ENCODE results near the gene PCNX3.

Gene PCNX3

DNA sequence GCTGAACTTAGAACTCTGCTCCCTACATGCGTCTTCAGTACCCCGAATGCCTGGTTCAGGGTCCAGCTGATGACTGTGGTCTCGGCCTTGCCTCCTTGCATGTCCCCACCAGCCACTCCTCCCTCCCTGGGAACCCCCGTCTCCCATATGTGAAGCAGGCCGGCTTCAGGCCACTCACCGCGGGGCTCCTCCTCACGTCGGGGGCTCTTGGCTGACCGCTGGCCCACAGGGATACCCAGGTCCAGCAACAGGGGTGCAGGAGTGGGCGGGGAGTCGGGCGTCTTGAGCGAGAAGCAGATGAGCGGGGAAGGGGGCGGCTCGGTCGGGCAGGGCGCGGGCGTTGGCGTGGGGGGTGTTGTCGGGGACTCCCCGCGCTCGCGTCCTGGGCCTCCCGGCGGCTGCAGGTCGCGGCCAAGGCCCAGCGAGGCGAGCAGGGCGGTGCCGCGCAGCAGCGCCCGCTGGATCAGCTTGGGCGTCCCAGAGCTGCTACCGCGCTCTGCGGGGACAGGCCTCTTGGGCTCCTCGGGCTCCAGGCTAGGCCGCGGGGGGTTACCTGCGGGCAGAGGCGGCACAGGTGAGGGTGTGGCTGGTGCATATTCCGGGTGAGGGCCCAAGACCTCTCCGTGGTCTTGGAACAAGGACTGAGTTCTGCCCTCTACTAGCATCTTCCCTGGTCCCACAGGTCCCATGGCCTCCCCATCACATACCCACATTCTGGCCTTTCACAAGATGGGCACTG is 16.2 kb upstream of the PCNX3 start:
- DNase-seq: no peak

DNA sequence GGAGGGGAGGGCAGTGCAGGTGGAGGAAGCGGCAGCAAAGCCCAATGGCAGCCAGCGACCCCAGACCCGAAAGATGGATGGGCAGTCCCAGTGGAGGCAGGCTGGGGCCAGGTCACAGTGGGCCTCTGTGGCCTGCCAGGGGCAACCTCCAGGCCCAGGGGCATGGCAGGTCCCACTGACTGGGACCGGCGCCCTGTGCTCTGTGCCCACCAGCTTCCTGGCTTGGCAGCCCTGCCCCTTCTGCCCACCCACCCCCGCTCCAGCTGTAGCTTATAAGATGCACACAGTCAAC is 15.7 kb upstream of the PCNX3 start:
- DNase-seq: no peak

DNA sequence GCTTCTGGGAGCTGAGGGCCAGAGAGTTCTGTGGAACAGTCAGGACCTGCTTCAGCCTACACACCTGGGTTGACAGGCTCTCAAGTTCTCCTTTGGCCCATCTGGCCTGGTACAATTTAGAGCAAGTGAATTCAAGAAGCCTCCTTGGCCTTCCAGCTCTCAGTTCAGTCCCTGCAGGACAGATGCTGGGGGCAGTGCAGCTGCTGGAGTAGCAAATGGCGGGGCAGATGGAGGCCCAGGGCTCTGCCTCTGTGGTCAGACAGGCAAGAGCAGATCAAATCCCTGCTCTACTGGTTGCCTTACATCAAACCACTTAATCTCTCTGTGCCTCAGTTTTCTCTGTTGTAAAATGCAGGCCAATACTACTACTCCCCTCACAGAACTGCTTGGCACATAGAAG is 11.3 kb upstream of the PCNX3 start:
- no peak for DNase-seq

DNA sequence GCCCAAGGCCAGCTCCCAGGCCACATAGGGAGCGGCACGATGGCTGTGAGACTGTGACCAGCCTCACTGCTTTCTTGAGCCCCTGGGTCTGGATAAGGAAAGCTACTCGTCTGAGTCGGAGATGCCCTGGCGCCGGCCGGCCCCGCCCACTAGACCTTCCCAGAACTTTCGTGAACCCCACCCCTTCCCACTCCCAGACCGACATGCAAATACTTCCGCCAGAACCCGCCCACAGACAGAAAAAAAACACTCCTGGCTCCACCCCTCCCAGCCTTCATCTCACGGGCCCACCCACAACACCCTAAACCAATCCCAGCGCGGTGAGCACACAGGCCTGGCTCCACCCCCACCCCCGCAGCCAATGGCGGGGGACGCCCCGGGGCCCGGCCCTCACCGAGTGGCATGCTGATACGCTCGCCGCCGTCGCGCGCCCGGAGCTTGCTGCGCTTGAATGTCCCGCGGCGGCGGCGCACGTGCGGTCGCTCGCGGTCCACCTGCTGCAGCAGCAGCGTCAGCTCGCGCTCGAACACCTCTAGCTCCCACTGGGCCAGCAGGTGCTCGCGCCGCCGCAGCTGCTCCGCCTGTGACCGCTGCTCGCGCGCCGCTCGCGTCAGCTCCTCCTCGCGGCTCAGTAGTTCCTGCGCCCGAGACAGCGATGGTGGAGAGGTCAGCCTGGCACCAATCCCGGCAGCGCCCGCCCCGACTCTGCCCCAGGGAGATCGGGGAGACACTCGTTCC is 8.5 kb upstream of the PCNX3 start:
- DNase-seq: no peak

DNA sequence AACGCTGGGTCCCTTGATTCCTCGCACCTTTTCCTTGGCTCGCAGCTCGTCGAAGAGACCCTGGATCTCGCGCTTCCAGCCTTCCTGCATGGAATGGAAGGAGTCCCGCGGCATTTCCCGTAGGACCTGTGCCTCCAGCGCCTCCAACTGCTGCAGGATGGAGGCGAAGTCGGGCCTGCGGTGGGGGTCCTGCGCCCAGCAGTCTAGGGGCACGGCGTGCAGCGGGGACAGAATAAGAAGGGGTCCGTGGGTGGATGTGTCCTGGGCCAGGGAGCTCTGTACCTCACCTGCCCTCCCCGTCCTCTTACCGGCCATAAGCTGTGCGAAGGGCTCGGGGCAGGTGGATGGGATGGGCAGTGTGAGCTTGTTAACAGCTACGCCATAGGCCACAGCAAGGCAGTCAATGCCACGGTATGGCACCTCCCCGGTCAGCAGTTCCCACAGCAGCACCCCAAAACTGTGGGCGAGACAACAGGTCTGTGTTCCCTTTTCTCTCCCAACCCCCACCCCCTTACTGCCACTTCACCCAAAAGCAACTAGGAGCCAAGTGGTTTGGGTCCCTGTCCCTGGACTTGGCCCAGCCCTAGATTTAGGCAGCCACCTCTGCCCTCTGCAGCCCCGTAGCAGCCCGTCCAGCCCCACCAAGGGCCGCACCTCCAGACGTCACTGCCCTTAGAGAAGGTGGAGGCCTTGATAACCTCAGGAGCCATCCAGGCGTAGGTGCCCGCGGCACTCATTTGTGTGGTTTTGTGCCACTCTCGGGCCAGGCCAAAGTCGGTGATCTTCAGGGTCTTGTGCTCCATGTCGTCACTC is 7.8 kb upstream of the PCNX3 start:
- no peak for DNase-seq

DNA sequence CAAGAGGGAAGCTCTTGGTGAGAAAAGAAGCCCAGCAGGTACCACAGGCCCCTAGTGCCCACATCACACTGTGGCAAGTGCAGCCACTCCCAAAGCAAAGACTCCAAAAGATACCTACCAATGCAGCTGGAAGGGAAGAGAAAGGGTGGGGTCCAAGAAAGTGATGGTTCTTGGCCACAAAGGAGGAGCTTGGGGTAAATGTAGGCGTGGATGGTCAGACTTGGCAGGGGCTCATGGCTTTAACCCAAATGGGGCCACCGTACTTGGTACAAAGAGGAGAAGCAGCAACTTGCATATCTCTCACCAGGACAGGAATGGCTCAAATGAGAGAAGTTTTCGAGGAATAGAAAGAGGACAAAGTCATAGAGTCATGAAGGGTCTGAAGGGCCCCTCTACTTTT is 6.3 kb upstream of the PCNX3 start:
- DNase-seq: no peak

DNA sequence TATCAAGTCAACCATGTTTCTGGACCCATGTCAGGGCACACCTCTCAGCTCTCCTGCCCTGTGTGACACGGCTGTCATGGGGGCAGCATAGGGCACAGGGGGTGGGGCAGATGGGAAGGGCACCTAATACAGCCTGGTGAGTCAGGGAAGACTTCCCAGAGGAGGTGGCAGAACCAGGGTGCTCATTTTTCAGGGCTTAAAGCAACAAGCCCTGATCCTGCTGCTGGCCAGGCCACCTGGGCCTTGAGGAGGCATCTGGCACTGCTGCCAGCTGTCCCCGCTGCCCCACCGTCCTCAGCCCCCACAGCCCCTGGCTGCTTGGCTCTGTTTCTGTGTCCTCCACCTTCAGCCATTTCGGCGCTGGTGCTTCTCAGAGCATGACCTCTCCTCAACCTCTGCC is 5.9 kb upstream of the PCNX3 start:
- DNase-seq: no peak

DNA sequence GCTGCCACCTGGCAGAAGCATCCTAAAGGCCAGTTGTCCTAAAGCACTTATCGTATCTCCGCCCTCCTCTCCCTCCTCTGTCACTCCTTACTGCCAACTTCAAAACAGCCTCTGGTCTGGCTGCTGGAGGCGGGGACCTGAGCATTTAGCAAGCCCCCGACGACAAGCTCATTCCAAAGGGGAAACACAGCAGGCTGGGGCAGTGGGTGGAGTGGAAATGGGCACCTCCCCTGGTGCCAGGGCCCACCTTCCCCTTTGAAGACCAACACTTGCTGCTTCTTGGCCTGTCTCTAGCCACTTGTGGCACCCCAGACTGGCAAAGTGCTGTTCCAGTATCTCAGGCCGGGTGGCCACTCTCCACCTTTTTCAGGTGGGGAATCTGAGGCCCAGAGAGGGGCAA is 5.2 kb upstream of the PCNX3 start:
- no peak for DNase-seq

DNA sequence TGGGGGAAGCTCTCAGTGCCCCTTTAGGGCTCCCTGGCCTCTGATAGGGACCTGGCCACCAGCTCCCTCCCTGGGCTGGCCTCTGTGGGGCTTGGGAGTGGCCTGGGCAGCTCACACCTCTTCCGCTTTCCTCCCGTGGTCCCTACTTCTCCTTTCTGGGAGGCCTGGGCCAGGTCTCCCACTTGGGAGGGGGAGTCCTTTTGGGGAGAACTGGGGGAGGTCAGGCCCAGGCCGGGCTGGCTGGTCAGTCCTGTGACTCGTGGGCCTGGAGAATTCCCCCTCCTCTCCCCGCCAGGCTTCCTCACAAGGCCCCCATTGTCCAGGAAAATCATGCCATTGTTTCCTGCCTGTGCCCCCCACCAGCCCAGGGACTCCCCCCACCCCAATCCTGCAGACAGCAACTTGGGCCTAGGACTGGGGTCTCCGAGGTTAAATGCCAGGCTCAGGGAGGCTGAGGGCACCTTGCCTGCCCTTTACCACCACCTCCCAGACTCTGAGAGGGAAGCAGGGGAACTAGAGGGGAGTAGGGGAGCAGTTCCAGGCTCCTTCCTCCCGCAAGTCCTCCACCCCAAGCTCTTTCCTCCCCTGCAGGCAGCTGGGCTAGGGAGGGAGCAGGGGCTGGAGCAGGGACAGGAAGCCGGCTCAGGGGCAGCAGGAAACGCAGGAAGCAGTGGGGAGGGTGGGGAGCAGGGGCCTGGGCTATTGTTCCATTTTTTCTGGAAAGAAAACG is 4.4 kb upstream of the PCNX3 start:
- DNase-seq: no peak

DNA sequence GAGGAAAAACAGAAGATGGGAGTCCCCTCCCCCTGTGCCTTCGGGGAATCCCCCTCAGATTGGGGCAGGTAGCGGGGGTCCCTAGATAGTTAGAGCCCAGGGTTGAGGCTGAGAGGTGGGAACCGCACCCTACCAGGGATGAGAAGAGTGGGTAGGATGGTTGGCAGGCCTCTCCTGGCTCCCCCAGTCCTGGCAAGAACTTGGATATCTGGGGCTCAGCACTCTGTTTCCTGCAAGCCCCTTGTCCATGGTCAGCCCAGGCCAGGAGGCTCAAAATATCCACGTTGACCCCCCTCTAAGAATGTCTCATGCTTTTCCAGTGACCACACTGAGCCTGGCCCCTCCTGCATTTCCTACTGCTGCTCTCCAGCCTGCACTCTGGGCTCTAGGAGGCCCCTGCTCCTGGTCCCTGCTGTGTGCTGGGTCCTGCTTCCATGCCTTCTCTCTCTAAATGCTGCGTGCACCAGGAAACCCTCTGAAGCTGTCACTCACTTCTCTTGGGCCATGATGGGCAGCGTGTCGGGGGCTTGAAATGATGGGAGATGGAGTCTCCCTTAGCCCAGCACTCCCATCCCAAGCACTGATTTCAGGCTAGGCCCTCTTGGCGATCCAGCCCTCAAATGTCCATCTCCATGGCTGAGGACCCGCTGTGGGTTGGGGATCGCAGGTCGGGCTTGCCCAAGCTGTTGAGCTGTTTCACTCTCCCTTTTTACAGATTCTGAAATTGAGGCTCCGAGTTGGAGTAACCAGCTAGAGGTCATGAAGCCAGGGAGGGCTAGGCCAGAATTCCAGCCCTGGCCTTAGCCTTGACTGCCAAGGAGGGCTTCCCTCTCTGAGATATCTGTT is 3.6 kb upstream of the PCNX3 start:
- DNase-seq: no peak

DNA sequence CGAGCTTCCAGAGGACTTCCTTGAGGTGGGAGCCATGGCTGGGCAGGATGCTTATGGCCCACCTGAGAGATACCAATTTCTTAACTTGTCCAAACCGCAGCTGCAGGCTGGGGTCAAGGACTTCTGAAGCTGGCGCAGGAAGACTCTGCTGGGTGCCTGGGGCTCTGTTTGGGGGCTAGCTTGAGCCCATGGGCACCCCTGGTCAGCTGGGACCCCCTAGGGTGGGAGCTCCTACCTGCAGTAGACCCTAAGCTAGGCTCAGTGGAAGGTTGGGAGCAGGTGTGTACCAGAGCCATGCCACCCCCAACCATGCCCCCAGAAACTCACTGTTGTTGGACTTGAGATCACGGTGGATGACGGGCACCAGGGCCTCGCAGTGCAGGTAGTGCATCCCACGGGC is 2.9 kb upstream of the PCNX3 start:
- no peak for DNase-seq

DNA sequence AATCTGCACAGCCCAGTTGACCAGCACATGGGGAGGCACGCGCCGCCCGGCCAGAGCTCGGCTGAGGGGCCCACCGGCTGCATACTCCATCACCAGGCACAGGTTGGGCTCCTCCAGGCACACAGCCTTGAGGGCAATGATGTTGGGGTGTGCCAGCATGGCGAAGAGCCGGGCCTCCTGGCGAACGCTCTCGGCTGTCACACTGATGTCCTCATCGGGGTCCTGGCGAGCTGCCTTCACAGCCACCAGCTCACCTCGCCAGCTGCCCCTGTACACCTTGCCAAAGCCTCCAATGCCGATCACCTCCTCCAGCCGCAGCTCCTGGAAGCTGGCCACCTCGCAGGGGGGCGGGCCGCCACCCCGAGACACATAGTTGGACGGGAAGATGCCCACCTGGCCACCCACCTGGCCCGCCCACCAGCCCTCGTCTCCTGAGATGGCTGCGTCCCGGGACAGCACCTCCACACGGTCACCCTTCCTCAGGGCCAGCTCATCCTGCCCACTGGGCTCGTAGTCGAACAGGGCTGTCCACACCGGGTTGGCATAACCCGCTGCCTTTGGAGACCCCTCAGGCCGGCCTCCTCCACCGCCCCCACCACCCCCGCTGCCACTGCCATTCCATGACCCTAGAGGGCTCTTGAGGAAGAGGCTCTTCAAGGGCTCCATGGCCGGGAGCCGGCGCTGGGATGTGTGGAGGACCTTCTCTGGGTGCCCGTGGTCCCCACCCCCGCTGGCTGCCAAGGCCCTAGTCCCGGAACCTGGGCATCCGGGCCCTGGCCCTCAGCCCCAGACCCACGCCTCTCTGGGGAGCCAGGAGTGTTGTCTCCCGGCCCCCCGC is 2.3 kb upstream of the PCNX3 start:
- no peak for DNase-seq

DNA sequence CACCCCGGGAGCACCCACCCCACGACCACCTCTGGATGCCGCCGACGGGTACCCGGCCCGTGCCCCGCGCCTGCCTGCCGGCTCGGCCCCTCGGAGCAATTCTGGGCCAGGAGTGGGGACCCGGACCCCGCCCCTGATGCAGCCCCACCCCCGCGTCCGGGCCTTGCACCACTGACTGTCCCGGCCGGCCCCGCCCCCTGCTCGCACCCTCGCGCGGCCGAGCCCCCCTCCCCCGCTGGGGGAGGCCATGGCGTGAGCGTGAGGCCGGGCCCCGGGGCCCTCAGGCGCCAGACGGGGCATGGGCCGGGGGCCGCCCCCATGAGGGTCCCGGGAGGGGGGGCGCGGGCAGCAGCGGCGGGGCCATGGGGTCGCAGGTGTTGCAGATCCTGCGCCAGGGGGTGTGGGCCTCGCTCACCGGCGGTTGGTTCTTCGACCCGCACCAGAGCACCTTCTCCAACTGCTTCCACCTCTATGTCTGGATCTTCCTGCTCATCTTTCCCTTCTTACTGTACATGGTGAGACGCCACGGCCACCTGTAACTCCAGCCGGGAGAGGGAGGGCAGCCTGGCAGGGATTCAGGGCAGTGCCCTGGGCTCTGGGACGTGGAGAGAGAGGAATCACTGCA is 486 bp downstream of the PCNX3 start:
- no peak for DNase-seq

DNA sequence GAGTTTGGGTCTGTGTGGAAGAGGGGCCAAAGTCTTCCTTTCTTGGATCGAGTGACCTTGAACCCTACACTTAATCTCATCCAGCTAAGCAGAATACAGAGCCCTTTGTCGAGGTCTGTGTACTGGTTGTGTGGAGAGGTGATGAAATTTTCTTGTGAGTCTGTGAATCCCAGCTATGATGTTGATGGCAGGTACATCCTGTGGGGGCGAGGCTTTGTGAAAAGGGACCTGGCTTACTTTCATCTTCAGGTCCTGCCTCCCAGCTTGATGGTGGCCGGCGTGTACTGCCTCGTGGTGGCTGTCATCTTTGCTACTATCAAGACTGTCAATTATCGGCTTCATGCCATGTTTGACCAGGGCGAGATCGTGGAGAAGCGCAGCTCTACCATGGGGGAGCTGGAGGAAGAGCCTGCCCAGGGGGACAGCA is 1.0 kb downstream of the PCNX3 start:
- no peak for DNase-seq

DNA sequence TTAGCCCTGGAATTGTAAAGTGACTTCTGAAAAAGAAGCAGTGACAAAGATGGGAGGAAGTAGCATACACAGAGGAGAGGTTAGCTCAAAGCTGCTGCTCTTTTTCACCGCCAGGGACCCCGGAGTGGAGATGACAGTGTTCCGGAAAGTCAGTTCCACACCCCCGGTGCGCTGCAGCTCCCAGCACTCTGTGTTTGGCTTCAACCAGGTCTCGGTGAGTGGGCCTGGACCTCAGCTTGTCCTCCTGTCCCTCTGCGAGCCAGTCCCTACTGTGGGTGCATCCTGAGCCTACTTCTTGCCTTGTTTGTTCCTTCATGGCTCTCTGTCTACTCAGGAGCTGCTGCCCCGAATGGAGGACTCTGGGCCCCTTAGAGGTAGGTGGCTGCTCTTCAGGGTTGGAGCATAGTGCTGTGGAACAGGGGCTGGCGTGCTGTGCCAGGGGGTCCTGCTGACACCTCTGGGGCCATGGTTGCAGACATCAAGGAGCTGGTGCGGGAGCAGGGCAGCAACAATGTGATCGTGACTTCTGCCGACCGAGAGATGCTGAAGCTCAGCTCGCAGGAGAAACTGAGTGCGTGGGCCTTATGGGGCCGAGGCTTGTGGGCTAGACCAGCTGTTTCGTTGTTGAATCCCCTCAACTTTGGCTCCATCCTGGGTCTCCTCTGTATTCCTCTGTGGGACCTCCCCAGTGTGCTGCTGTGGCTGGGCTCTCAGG is 1.7 kb downstream of the PCNX3 start:
- DNase-seq: no peak

DNA sequence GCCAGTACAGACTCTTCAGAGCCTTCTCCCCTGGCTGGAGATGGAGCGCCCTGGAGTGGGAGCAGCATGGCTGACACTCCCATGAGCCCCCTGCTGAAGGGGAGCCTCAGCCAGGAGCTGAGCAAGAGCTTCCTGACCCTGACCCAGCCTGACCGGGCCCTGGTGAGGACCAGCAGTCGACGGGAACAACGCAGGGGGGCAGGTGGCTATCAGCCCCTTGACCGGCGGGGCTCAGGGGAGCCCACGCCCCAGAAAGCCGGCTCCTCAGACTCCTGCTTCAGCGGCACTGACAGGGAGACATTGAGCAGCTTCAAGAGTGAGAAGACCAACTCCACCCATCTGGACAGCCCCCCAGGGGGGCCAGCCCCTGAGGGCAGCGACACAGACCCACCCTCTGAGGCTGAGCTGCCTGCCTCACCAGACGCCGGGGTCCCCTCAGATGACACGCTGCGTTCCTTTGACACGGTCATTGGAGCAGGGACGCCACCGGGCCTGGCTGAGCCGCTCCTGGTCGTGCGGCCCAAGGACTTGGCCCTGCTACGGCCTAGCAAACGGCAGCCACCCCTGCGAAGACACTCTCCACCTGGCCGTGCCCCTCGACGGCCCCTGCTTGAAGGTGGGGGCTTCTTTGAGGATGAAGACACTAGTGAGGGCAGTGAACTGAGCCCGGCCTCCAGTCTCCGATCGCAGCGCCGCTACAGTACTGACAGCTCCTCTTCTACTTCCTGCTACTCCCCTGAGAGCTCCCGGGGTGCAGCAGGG is 2.6 kb downstream of the PCNX3 start:
- no peak for DNase-seq

DNA sequence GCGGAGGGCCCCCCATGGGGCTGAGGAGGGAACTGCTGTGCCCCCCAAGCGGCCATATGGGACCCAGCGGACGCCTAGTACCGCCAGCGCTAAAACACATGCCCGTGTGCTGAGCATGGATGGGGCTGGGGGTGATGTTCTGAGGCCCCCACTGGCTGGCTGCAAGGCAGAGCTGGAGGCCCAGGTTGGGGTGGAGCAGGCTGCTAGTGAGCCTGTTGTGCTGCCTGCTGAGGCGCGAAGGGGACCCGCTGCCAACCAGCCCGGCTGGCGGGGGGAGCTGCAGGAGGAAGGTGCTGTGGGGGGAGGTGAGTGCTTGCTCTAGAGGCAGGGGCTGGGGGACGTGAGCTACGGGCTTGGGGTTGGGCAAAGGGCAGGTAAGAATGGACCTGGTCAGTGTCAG is 3.2 kb downstream of the PCNX3 start:
- DNase-seq: no peak

DNA sequence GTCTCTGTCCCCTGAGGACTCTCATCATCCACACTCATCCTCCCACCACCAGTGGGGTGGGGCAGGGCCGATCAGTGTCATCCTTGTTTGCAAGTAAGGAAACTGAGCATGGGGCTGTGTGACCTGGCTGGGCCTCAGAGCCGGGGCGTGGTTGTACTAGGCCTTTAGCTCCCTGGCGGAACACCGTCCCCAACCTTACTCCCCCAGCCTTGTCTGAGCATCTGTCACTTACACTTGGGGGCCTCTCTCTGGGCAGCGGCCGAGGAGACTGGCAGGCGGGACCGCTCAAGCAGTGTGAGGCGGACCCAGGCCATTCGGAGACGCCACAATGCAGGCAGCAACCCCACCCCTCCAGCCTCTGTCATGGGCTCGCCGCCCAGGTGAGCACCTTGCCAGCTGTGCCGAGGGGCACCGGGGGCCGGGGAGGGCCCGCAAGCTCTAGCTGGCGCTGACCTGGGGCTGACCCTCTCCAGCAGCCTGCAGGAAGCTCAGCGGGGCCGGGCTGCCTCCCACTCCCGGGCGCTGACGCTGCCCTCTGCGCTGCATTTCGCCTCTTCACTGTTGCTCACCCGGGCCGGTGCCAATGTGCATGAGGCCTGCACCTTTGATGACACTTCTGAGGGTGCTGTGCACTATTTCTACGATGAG is 3.8 kb downstream of the PCNX3 start:
- no peak for DNase-seq

DNA sequence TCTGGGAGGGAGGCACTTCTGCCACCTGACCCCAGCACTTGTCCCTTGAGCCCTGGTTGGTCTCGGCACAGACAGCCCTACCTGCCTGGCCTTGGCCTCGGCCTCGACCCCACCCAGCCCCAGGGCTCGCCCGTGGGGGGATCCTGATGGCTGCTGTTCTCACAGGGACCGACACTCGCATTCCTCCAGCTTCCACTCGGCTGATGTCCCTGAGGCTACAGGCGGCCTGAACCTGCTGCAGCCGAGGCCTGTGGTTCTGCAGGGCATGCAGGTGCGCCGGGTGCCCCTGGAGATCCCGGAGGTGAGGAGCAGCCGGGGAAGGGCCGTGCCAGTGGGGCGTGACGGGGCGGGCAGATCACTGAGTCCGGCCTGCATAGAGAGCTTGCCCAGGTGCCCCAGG is 5.1 kb downstream of the PCNX3 start:
- no peak for DNase-seq

Data from NCI-H2081 treated with DMSO at 0.1 percent for 48 hours (cell line).